Osteocyte (in vitro differentiated cells): Measurements from ENCODE around the gene KRR1. TPM values are rescaled to one million over a fixed set of nuclear protein-coding genes. Genes with fewer than 3 reads are reported as not detected.
A peak's percentile ranks its signal among the peaks of the same experiment; 100 is the strongest.
"Not testable (repeated sequence)": the region's sequence is repeated elsewhere in the genome, so short reads cannot be mapped to it uniquely, and the experiment has no call there.

Experiments
- DNase-seq: peaks from one replicate; pipeline ENCODE4 v3.0.0; 2021; ENCODE audit warnings: mixed read lengths; ENCODE audit not compliant: unreplicated experiment; ENCODE audit errors: extremely low spot score
- H3K27ac Mint-ChIP-seq: one replicate; pipeline ENCODE4 v1.8.0; 2021; ENCODE audit warnings: mild to moderate bottlenecking, mixed read lengths; ENCODE audit not compliant: unreplicated experiment
- H3K27me3 Mint-ChIP-seq: one replicate; pipeline ENCODE4 v1.8.0; 2021; ENCODE audit warnings: mixed read lengths; ENCODE audit not compliant: unreplicated experiment
- H3K36me3 Mint-ChIP-seq: one replicate; pipeline ENCODE4 v1.8.0; 2021; ENCODE audit warnings: mixed read lengths; ENCODE audit not compliant: unreplicated experiment
- H3K4me1 Mint-ChIP-seq: one replicate; pipeline ENCODE4 v1.8.0; 2021; ENCODE audit warnings: mixed read lengths; ENCODE audit not compliant: unreplicated experiment
- H3K4me3 Mint-ChIP-seq: one replicate; pipeline ENCODE4 v1.8.0; 2021; ENCODE audit warnings: mild to moderate bottlenecking, moderate library complexity, mixed read lengths; ENCODE audit not compliant: unreplicated experiment
- H3K9me3 Mint-ChIP-seq: one replicate; pipeline ENCODE4 v1.8.0; 2021; ENCODE audit warnings: mixed read lengths; ENCODE audit not compliant: unreplicated experiment
- CTCF ChIP-seq: fragments of 200-600 bp; sonication (generic); IDR thresholded peaks from 2 replicates; pipeline ENCODE4 v1.5.0; 2021; ENCODE audit warnings: antibody characterized with exemption, mild to moderate bottlenecking, moderate library complexity
- total RNA-seq: library from RNA; stranded (reverse); gene quantifications from 2 replicates; pipeline ENCODE4 v1.2.1, GENCODE V29; 2021

KRR1 gene
- total RNA-seq, 1 donor from 2014 or later: 52.0 TPM

- no peak for DNase-seq
These were observed 58.6 kb downstream of the KRR1 start for GRCh38 chr12:75452675-75453330.

GRCh38 chr12:75447691-75448393 lies 63.6 kb downstream of the KRR1 start:
- no peaks in the 10 kb centered on the region for H3K27me3 Mint-ChIP-seq
- TF ChIP-seq CTCF: no peak
- no peak overlapping the region for H3K27ac Mint-ChIP-seq
- H3K36me3 Mint-ChIP-seq: no peaks in the 10 kb centered on the region
- DNase-seq: no peak
- H3K4me1 Mint-ChIP-seq: peaks cover 20% of the 10 kb centered on the region
- no peaks in the 10 kb centered on the region for H3K9me3 Mint-ChIP-seq
- H3K4me3 Mint-ChIP-seq: no peak overlapping the region

More at GRCh38 chr12:75452675-75453330, 58.6 kb downstream of the KRR1 start:
- Mint-ChIP-seq H3K27ac (no peak overlapping the region), H3K36me3 (peaks cover 2% of the 10 kb centered on the region), H3K4me3 (no peak overlapping the region), H3K4me1 (no peaks in the 10 kb centered on the region), H3K27me3 (no peaks in the 10 kb centered on the region), H3K9me3 (peaks cover 8% of the 10 kb centered on the region)
- TF ChIP-seq CTCF: no peak

- Mint-ChIP-seq H3K4me3 (no peak overlapping the region), H3K36me3 (no peaks in the 10 kb centered on the region), H3K9me3 (no peaks in the 10 kb centered on the region), H3K4me1 (peaks cover 20% of the 10 kb centered on the region), H3K27me3 (no peaks in the 10 kb centered on the region), H3K27ac (peak overlapping the region; percentile 58)
- TF ChIP-seq CTCF: no peak
- DNase-seq: no peak
These were observed 64.6 kb downstream of the KRR1 start for GRCh38 chr12:75446857-75447256.

GRCh38 chr12:75445137-75445507 lies 66.3 kb downstream of the KRR1 start:
- not testable (repeated sequence) for H3K27ac Mint-ChIP-seq, H3K27me3 Mint-ChIP-seq, DNase-seq, H3K4me3 Mint-ChIP-seq, H3K36me3 Mint-ChIP-seq, H3K9me3 Mint-ChIP-seq
- peaks cover 20% of the 10 kb centered on the region for H3K4me1 Mint-ChIP-seq

GRCh38 chr12:75444429-75445136 lies 66.8 kb downstream of the KRR1 start:
- no peaks in the 10 kb centered on the region for H3K27me3 Mint-ChIP-seq
- no peak overlapping the region for H3K4me3 Mint-ChIP-seq
- DNase-seq: no peak
- TF ChIP-seq CTCF: no peak
- peaks cover 7% of the 10 kb centered on the region for H3K9me3 Mint-ChIP-seq
- peaks cover 20% of the 10 kb centered on the region for H3K4me1 Mint-ChIP-seq
- no peaks in the 10 kb centered on the region for H3K36me3 Mint-ChIP-seq
- H3K27ac Mint-ChIP-seq: no peak overlapping the region
